Coronary artery (tissue), 2 donors: ENCODE data around the gene TAOK1.

Experiments
- DNase-seq: peaks from one replicate; pipeline ENCODE4 v3.0.0-alpha.2; 2017; ENCODE audit warnings: low spot score
- H3K27ac ChIP-seq, 2 donors: fragments of 200-600 bp; sonication (generic); one replicate each; pipeline ENCODE4 v1.5.1; 2016 to 2019
- H3K4me3 ChIP-seq: fragments of 200-600 bp; sonication (generic); 2 replicates; pipeline ENCODE4 v1.5.1; 2016; ENCODE audit warnings: mild to moderate bottlenecking, moderate library complexity
- TF ChIP-seq, protein P1 (sequence below): fragments of 200-600 bp; sonication (generic); IDR thresholded peaks from one replicate; pipeline ENCODE4 v1.5.1; 2019; ENCODE audit warnings: antibody characterized with exemption

Gene TAOK1

DNA sequence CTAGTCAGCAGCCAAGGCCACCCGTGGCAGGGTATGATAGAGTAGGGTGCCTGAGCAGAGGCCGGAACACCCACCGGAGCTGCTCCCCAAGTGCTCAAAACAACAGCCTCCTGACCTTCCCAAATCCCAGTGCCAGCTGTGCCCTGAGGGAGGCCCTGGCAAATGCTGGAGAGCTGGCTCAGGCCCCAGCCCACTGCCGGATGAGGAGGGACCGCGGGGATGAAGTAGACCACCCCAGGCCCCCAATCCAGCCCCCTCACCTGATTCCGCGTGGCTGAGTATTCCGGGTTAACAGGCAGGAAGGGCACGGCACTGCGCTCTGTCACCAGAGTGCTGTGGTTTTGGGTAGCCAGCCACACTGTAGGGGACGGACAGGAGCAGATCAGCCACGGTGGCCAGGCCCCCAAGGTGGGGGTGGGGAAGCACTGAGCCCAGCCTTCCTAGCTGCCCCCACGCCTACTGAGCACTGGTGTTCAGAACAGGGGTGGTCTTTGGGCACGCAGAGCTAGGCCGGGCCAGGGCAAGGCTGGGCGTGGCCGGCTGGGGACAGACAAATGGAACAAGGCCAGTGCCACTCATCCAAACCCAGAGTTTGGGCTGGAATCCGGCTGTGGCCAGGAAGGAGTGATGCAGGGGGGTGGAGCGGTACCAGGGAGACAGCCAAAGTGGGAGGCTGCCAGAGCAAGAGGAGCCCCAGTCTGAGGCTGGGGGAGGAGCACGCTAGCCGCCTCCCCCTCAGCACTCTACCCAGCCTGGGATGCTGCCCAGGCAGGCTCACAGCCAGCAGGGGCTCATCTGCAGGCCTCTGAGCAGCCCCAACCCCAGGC lies 187.4 kb downstream of the TAOK1 start:
- Histone ChIP-seq H3K27ac (peak overlapping the region in 1 of 2 donors; percentile 57), H3K4me3 (no peak overlapping the region)
- TF ChIP-seq, protein P1, sequence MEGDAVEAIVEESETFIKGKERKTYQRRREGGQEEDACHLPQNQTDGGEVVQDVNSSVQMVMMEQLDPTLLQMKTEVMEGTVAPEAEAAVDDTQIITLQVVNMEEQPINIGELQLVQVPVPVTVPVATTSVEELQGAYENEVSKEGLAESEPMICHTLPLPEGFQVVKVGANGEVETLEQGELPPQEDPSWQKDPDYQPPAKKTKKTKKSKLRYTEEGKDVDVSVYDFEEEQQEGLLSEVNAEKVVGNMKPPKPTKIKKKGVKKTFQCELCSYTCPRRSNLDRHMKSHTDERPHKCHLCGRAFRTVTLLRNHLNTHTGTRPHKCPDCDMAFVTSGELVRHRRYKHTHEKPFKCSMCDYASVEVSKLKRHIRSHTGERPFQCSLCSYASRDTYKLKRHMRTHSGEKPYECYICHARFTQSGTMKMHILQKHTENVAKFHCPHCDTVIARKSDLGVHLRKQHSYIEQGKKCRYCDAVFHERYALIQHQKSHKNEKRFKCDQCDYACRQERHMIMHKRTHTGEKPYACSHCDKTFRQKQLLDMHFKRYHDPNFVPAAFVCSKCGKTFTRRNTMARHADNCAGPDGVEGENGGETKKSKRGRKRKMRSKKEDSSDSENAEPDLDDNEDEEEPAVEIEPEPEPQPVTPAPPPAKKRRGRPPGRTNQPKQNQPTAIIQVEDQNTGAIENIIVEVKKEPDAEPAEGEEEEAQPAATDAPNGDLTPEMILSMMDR: no peak
- no peak for DNase-seq

DNA sequence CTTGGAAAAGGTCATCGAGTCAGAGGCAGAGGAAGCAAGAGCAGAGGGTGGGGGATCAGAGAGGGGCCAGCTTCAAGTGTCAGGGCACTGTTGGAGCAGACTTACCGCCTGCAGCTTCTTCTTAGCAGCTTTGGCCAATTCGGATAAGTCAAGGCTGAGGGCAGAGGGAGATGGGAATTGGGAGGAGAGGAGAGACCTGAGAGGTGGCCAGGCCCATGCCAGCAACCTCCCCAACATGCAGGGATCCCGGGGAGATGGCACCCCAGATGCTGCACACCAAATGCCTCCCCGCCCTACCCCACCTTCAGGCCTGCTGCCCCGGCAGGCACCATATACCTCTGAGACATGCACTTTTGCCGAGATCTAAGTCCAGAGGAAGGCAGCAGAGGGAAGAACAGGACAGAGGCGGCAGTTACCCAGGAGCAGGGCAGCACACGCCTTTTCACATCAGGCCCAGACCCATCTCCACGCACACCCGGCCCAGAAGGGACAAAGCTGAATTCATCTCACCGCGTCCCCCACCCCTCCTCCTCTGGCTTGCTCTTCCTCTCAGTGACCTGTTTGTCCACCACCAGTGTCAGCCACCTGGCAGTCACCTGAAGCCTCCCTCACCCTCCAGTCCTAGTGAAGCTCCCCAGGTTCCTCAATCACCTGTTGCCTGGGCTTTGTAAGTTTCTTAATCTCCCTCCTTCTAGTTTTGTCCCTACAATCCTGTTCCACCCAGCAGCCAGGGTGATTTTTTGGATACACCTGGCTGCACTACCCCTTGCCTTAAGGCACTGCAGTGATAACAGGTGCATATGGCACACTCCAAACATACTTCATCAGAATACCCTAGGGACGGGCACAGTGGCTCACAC lies 188.7 kb downstream of the TAOK1 start:
- no peak for DNase-seq
- Histone ChIP-seq H3K27ac (no peak overlapping the region), H3K4me3 (no peak overlapping the region)
- TF ChIP-seq, protein P1: no peak

DNA sequence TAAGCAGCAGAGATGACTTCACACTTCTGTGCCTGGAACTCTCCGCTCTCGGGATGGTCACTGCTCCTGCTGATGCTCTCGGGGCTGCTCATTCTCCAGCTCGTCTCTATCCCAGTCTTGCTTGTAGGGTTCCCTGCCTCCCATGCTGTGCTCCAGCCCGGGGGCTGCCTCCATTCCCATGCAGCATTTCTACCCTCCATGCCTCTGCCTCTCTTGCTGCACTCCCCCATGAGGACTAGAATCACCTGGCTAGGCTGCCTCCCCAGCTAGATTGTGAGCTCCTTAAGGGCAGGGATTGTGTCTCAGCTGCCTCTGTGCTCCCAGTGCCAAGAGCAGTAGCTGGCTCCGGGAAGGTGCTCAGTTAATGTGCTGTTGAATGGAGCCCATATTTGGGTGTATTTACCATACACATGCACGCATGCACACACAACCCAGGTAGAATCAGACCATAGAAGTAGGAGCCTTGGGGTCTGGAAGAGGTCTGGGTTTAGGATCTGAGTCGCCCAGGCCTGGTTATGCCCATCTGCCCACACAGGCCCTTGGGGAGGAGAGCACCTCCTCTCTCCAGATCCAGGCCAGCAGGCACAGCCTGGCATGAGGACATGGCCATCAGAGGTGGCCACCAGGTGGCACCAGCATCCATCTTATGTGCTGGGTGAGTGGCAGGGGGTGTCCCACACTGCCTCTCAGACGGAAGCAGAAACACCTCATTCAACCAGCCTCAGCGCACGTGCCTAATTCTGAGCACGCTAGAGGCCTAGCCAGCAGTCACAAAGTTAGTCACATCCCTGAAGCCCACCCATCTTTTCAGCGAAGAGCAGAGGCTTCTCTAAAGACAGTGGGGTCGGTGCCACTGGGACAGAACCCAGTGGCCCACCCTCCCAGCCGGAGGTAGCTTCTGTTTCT lies 190.0 kb downstream of the TAOK1 start:
- Histone ChIP-seq H3K4me3 (no peak overlapping the region), H3K27ac (no peak overlapping the region)
- TF ChIP-seq, protein P1: peak; percentile 60
- DNase-seq: no peak

DNA sequence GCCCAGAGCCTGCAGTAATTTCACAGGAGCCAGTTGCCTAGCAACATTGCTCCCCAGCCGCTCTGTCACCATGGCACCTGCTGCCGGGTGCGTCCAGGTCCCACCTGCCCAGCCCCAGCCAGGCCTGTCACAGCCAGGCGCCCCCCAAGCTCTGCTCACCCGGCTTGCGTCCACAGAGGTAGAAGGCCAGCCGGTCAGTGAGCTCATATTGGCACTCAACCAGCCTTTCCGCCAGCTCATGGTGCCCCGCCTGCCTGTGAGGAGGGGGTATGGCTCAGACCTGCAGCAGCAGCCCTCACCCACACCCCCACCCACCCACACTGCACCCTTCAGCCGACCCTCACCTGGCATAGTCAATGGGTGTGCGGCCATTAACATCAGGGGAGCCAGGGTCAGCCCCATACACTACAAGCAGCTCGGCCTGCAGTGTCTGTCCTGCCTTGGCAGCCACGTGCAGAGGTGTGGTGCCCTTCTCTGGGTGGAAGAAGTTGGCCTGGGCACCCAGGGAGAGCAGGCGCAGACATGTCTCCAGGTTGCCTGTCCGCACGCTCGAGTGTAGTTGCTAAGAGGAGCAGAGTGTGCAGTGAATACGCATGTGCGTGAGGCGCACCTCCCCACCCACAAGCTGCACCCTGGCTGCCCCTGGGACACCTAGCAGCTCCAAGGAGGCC lies 191.6 kb downstream of the TAOK1 start:
- no peak overlapping the region for H3K27ac ChIP-seq
- H3K4me3 ChIP-seq: no peak overlapping the region
- DNase-seq: no peak
- TF ChIP-seq, protein P1: no peak

DNA sequence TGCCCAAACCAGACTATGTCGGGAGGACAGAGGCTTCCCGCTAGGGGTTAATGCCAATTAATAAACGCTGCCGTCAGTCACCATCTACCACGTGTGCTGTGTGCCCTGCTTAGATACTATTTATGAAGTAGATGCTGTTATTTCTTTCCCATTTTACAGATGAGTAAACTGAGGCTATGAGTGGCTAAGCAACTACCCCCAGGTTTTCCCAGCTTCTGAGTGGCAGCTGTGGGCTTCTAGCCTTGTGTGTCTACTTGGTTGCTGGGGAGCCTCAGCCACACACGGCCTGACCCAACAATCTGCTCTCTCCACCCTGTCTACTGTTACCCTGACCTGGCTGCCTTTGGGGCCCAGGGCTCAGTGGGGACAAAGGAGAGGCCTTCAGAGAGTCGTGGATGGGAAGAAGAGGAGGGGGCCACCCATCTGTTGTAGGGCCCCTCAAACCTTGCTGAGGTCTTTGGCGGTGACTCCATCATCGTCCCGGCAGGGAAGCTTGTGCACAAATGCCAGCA lies 192.1 kb downstream of the TAOK1 start:
- TF ChIP-seq, protein P1: no peak
- no peak overlapping the region for H3K4me3 ChIP-seq
- no peak overlapping the region for H3K27ac ChIP-seq
- DNase-seq: no peak

DNA sequence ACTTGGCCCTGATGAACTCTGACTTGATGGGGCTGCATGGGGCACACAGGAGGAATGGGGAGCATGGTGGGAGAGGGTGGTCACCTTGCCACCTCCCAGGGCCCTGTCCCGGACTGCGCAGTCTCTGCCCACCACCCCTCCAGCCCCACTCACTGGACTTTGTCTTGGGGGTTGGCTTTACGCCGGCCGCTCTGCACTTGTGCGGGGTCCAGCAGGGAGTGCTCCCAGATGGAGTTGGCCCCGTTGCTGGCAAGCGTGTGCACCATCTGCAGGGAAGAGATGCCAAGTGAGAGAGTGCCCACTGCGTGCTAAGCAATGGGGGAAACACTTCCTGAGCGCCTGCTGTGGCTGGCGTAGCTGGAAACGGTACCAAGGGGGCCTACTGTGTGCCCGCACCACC lies 192.6 kb downstream of the TAOK1 start:
- TF ChIP-seq, protein P1: no peak
- Histone ChIP-seq H3K27ac (no peak overlapping the region), H3K4me3 (no peak overlapping the region)
- no peak for DNase-seq
